ENCODE results near the gene CHIA. TPM values are rescaled to one million over a fixed set of nuclear protein-coding genes. Genes with fewer than 3 reads are reported as not detected.

CHIA gene
- total RNA-seq, 6 experiments from 2014 or later: not detected

GRCh38 chr1:111302374-111302773, 11.7 kb downstream of the CHIA start:
- H3K36me3 Mint-ChIP-seq (ENCODE audit: low read depth): no peaks in the 10 kb centered on the region
- H3K27ac Mint-ChIP-seq: no peak overlapping the region
- peaks cover 17% of the 10 kb centered on the region for H3K27me3 Mint-ChIP-seq (ENCODE audit: insufficient read depth)

GRCh38 chr1:111309690-111310089, 19.0 kb downstream of the CHIA start:
- H3K4me1 Mint-ChIP-seq (ENCODE audit: low read depth): no peaks in the 10 kb centered on the region
- no peaks in the 10 kb centered on the region; the same call in 1 of the 2 replicates for H3K9me3 Mint-ChIP-seq
- no peak for DNase-seq
- no peak for TF ChIP-seq CTCF (IDR thresholded peaks at IDR 0.05)
- no peak overlapping the region for H3K4me3 Mint-ChIP-seq
- peaks cover 13% of the 10 kb centered on the region for H3K27me3 Mint-ChIP-seq (ENCODE audit: insufficient read depth)
- H3K36me3 Mint-ChIP-seq (ENCODE audit: low read depth): no peaks in the 10 kb centered on the region
- no peak overlapping the region for H3K27ac Mint-ChIP-seq

More at GRCh38 chr1:111302374-111302773, 11.7 kb downstream of the CHIA start:
- Mint-ChIP-seq H3K4me3 (no peak overlapping the region), H3K9me3 (no peaks in the 10 kb centered on the region; the same call in 1 of the 2 replicates), H3K4me1 (ENCODE audit: low read depth) (no peaks in the 10 kb centered on the region)
- TF ChIP-seq CTCF (IDR thresholded peaks at IDR 0.05): no peak
- DNase-seq: no peak

- H3K27me3 Mint-ChIP-seq (ENCODE audit: insufficient read depth): peaks cover 11% of the 10 kb centered on the region
- H3K4me1 Mint-ChIP-seq (ENCODE audit: low read depth): no peaks in the 10 kb centered on the region
- no peaks in the 10 kb centered on the region for H3K9me3 Mint-ChIP-seq
- no peak overlapping the region for H3K27ac Mint-ChIP-seq
- H3K4me3 Mint-ChIP-seq: no peak overlapping the region
- TF ChIP-seq CTCF (IDR thresholded peaks at IDR 0.05): no peak
- H3K36me3 Mint-ChIP-seq (ENCODE audit: low read depth): no peaks in the 10 kb centered on the region
- DNase-seq: no peak
Observed at GRCh38 chr1:111318523-111318922, 27.9 kb downstream of the CHIA start.

GRCh38 chr1:111320066-111320879, 29.6 kb downstream of the CHIA start:
- no peak overlapping the region for H3K4me3 Mint-ChIP-seq

GRCh38 chr1:111323231-111323630, 32.6 kb downstream of the CHIA start:
- H3K27ac Mint-ChIP-seq: no peak overlapping the region

More at GRCh38 chr1:111320066-111320879, 29.6 kb downstream of the CHIA start:
- H3K9me3 Mint-ChIP-seq: no peaks in the 10 kb centered on the region
- peaks cover 6% of the 10 kb centered on the region; the same call in 1 of the 2 replicates for H3K27me3 Mint-ChIP-seq (ENCODE audit: insufficient read depth)
- no peaks in the 10 kb centered on the region for H3K4me1 Mint-ChIP-seq (ENCODE audit: low read depth)
- DNase-seq: no peak
- no peak for TF ChIP-seq CTCF (IDR thresholded peaks at IDR 0.05)
- H3K36me3 Mint-ChIP-seq (ENCODE audit: low read depth): no peaks in the 10 kb centered on the region
- H3K27ac Mint-ChIP-seq: no peak overlapping the region

More at GRCh38 chr1:111323231-111323630, 32.6 kb downstream of the CHIA start:
- Mint-ChIP-seq H3K27me3 (ENCODE audit: insufficient read depth) (peaks cover 11% of the 10 kb centered on the region; the same call in 1 of the 2 replicates), H3K4me1 (ENCODE audit: low read depth) (no peaks in the 10 kb centered on the region), H3K36me3 (ENCODE audit: low read depth) (peaks cover 4% of the 10 kb centered on the region; the same call in 1 of the 2 replicates), H3K4me3 (no peak overlapping the region), H3K9me3 (peaks cover 8% of the 10 kb centered on the region)
- no peak for TF ChIP-seq CTCF (IDR thresholded peaks at IDR 0.05)
- DNase-seq: no peak
